Glomerular visceral epithelial cell (primary cell): Measurements from ENCODE around the gene SYT6.

Experiments
- DNase-seq: peaks from one replicate; pipeline ENCODE4 v3.0.0-alpha.2; 2016; ENCODE audit errors: extremely low spot score

The SYT6 gene, protein sequence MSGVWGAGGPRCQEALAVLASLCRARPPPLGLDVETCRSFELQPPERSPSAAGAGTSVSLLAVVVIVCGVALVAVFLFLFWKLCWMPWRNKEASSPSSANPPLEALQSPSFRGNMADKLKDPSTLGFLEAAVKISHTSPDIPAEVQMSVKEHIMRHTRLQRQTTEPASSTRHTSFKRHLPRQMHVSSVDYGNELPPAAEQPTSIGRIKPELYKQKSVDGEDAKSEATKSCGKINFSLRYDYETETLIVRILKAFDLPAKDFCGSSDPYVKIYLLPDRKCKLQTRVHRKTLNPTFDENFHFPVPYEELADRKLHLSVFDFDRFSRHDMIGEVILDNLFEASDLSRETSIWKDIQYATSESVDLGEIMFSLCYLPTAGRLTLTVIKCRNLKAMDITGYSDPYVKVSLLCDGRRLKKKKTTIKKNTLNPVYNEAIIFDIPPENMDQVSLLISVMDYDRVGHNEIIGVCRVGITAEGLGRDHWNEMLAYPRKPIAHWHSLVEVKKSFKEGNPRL

DNA sequence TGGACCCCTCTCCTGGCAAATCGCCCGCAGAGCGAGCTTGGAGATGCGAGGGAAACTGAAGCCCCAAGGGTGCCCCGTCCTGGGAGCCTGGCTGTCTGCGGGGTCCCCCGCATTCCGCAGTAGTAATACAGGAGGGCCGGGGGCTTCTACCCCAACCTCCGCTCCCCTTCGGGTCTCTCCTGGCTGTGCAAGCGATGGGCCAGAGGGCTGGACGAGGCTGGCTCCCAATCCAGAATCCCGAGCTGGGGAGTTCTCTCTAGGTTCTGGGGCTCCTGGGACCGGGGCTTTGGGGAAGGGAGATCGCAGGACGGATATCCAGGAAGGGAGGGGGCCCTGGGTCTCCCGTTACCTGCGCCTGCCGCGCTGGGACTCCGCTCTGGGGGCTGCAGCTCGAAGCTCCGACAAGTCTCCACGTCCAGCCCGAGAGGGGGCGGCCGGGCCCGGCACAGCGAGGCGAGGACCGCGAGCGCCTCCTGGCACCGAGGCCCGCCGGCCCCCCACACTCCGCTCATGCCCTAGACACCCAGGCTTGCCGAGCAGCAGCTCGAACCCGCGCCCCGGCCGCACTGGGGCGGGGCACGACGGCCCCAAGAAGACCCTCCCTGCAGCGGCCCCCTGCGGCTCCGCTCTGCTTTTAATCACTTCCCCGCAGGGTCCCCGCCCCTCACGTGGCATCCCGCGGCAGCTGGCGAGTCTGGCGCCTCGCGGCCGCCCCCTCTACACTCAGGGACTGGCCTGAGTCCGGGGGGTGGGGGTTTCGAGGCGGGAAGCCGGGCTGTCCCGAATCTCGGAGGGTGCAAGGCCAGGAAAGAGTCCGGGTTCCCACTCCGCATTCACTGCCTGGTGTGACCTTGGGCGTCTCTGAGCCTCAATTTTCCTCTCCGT, at the start of gene SYT6:
Gene SYT6, minus strand, starts transcription at position 609 of the 885 bp plus-strand sequence. Its CDS starts 97 bp downstream, at position 512.
- no peak for DNase-seq

DNA sequence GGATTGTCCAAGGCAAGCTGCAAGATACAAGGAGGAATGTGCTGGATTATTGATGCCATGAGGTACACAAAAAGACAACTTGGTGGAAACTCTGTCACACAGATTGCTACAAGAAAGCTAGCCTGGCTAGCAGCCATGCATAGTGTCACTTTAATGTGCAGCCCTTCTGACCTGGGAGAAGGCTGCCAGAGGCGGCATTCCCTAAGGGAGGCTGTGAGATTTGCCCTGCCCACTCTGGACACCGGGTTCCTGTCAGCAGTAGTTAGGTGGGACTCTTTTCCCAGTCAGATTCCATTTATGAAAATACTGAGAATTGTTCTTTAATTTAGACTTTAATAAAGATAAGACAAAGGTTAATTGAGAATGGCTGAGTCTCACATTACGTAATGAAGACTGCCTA, 47.8 kb upstream of the SYT6 start:
- DNase-seq = no peak

DNA sequence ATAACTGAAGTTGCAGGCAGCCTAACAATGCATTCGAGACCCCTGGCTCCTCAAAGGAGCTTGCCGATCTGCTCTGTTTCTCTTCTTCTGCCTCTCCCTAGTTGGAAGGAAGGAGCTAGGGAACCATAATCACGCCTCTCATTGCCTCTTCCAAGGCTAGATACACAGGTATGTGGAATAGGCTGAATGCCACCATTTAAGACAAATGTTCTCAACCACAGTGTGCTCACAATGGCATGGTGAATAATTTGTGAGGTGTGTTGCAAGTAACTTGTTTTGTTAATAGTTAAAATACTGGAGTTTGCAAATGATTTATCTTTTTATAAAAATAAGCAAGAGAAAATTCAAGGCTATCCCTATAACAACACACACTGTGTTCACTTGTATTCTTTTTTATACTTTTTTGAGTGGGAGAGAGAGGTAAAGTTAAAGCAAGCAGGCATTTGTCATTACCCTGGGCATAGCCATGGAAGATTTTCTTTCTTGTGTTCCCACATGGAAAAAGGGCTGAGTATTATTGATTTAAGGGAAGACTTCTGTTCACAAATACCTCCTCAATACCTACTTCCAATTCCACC, 45.4 kb upstream of the SYT6 start:
- no peak for DNase-seq

DNA sequence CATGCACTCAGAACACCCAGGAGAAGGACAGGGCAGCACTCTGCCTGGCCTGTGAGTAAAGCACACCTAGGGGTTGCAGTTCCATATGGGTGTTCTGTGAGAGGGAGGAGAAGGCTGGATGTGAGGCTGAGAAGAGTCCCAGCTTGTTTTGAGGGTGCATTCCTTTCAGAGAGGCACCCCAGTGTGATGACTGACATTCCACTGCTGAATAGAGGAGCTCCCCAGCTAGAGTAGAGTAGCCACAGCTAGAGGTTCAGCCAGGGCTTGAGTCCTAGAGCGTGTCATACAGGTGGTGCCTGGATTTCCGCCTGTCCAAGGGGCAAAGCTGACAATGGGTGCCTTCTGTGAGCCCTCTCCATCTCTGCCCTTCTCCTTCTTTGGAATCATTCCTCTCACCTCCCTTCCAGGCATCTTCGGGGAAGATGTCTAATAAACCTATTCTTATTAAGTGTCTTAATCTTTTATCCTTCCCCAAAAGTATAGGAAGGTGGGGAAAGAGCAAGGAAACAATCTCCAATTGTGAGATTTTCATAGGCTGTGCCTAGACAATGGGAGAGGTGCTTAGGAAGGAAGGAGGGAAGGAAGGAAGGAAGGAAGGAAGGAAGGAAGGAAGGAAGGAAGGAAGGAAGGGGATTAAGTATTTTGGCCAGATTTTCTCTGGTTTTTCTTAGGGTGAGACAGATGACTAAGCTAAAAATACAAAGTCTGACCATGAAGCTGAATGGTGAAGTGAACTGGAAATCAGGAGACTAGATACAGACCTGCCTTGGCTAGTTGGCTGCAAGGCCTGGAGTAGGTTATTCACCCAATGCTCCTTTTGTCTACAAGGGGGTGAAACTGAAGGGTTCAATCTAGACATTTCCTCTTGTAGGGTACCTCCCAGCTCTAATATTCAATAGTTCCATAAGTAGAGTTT, 43.6 kb upstream of the SYT6 start:
- no peak for DNase-seq

DNA sequence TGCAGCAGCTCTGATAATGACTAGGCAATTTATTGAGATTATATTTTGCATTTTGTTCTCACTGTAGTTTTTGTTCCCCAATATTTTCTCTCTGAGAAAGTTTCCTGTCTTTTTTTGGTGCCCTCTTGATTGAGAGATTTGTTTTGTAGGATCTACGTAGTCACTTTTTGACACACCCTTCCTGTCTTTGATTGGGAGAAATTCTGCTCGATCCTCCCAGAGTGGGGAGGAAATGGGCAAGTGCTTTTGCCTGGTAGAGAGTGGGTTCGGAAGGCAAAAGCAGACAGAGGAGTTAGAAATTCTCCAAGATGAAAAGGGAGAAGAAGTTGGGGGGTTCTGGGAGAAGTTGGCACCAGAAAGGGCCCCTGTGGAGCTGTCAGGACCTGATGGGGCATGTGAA, 42.1 kb upstream of the SYT6 start:
- no peak for DNase-seq

DNA sequence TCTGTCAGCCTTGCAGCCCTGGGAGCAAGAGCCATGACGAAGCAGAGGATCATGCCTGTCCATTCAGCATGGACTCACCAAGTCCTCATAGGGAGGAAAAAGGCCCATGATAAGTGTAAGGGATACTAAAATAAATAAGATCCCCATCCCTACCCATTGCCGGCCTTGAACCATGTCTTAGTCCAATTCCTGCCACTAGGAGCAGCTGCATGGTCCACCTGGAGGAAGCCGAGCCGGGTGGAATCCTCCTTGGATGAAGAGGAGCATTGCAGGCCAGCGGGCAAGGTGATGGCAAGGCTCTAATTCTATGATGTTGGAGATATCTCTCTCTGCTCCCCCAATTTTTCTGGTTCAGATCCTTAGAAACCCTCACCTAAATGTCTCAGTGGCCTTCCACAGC, 38.7 kb upstream of the SYT6 start:
- DNase-seq = no peak

DNA sequence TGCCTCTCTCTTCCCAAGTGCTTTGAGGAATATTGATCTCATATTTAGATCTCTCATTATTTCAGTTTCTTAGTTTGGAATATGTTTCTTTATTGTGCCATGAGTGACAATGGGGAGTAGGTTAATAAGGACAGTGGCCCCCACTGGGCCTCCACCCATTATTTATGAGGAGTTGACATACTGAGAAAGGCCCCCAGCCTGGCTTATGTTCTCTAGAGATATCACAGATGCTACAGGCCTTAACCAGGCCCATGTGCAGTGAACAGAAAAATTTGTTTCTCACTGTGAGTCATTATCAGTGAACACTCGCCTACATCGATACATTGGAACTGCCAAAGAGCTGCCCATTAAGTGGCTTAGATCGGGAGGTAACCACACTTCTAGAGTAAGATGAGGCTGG, 35.7 kb upstream of the SYT6 start:
- no peak for DNase-seq

- DNase-seq = no peak
These were observed 27.7 kb upstream of the SYT6 start for GRCh38 chr1:114181356-114181755.

DNA sequence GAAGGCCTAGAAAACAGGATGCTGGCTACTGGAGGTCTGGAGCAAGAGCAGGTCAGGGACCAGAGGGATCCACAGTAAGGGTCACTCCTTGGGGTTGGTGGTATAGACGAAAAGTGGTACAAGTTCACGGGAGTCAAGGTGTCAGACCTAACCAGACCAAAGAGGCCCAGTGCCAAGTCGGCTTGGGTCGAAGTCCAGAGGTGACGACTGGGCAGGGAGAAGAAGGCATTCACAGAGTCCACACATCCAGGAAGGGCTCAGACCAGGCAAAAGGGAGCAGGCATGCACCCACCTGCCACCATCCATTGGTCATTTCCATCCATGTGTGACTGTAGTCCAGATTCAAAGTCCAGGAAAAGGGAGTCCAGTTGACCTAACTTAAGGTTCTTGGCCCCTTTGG, 27.1 kb upstream of the SYT6 start:
- no peak for DNase-seq

- peak; percentile 9 for DNase-seq
These were observed 25.3 kb upstream of the SYT6 start for GRCh38 chr1:114178936-114179335.

DNA sequence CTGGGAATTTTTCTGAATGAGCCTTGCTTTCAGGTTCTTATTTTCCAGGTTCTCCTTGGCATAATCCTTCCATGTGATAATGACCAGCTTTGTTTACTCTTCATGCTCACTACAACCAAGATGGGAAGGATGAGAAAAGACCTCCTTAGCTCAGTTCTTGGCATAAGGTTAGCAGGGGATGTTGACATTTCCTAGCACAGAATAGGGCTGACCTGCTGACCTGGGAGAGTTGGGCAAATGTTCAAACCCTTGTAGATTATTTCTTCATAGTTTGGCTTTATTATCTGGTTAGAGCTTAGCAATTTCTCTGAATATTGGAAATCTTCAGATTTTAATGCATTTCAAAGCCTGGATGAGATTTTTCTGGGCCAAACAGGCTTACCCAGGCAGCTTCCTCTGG, 23.6 kb upstream of the SYT6 start:
- no peak for DNase-seq

- DNase-seq = no peak
These were observed 22.7 kb upstream of the SYT6 start for GRCh38 chr1:114176366-114176765.

DNA sequence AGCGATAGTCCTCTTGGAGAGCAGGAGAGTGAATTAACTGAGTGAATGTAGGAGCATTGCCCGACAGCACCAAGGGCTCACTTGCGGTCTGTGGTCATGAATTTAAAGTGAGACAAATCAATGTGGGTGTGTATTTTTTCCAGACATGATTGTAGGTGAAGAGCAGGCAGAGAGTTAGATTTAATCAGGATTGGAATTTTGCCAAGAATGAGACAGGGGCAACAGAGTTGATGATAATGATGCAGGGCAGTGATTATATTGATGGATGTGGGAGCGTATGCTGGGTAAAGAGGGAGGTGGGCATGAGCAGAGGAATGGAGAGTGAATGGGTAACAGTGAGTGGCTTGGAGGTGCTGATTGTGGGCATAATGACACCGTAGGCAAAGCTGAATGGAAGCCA, 20.0 kb upstream of the SYT6 start:
- no peak for DNase-seq

- no peak for DNase-seq
These were observed 15.8 kb upstream of the SYT6 start for GRCh38 chr1:114169509-114169908.

DNA sequence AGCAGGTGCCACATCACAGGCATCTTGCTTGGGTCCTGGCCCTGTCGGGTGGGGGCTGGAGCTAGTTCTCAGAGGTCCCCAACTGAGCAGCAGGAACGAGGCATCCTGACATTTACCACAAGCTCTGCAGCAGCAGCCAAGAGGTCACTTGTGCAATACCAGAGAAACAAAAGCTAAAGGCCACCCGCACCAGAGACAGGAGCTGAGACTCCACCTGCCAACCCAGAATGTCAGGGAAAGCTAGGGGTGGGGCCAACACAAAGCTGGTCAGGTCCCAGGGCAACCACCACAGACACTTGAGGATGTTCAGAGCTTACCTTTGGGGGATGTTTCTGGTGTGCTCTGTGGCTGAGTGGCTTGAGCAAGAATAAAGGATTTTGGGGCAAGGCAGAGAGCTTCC, 13.6 kb upstream of the SYT6 start:
- DNase-seq = no peak

GRCh38 chr1:114164840-114165543, 11.3 kb upstream of the SYT6 start:
- no peak for DNase-seq

DNA sequence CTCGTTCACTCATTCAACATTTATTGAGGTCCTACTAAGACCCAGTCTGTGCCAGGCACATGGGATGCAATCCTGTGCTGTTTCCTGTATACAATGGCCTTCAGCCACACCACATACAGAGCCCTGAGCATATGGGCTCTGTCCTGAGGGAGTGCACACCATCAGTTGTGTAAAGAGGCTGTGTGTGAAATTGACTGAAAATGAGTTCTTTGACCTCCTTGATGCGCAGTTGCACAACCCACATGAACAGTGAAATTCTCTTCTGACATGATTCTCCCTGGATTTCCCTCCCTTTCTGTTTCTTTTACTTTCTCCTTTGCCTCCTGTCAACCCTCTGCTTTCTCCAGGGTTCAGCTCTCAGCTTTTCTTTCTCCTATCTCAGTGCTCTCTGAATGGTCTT, 6.3 kb upstream of the SYT6 start:
- no peak for DNase-seq

DNA sequence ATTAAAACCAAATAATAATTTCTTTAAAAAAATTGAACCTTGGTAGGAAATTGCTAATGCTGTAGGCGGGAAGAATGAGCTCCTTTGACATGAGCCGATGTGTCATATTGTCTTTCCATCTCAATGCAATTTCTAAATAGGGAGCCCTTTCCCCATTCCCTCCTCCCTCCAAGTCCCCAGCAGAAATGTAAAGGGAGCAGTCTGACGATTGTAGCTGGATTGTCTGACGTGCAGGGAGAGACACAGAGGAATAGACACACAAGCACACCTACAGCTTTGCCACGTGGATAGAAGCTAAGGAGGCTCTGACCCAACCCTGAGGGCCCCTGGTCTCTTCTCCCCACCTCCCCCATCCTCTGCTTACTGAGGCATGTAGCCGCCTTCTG, 3.6 kb upstream of the SYT6 start:
- no peak for DNase-seq

- no peak for DNase-seq
These were observed 3.0 kb upstream of the SYT6 start for GRCh38 chr1:114156538-114157274.

DNA sequence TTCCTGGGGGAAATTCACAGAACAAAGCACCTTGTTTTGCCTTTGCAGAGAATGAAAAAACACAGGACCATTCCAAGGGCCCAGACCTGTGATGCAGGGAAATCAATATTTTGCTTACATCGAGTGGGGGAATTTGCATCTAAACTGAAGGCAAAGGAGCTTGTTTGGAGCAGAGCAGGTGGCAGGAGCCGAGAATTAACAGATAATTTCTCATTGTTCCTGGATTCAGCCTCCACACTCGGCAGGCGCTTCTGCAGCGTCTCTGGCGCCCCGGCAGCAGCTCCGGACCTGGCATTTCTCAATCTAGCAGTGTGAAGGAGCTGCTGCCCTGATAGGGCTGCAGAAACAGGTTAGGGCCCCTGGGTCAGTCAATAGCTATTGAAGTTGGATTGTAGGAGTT, 2.0 kb upstream of the SYT6 start:
- DNase-seq = no peak
